ENCODE results near the gene USP12. TPM values are rescaled to one million over a fixed set of nuclear protein-coding genes. Genes with fewer than 3 reads are reported as not detected.
A peak's percentile ranks its signal among the peaks of the same experiment; 100 is the strongest.
"Not testable (repeated sequence)": the region's sequence is repeated elsewhere in the genome, so short reads cannot be mapped to it uniquely, and the experiment has no call there.

Gene USP12, protein sequence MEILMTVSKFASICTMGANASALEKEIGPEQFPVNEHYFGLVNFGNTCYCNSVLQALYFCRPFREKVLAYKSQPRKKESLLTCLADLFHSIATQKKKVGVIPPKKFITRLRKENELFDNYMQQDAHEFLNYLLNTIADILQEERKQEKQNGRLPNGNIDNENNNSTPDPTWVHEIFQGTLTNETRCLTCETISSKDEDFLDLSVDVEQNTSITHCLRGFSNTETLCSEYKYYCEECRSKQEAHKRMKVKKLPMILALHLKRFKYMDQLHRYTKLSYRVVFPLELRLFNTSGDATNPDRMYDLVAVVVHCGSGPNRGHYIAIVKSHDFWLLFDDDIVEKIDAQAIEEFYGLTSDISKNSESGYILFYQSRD
- polyA plus RNA-seq (2012; ENCODE audit: insufficient read depth, insufficient read length, low read depth): 11.6 TPM

GRCh38 chr13:27171244-27171826, at the start of gene USP12:
Gene USP12 (minus strand): TSS chr13:27171811. CDS start chr13:27171639, 172 bp downstream.
- H3K36me3 ChIP-seq: no peaks in the 10 kb centered on the region
- DNase-seq: peak; percentile 71
- TF ChIP-seq, protein P1, sequence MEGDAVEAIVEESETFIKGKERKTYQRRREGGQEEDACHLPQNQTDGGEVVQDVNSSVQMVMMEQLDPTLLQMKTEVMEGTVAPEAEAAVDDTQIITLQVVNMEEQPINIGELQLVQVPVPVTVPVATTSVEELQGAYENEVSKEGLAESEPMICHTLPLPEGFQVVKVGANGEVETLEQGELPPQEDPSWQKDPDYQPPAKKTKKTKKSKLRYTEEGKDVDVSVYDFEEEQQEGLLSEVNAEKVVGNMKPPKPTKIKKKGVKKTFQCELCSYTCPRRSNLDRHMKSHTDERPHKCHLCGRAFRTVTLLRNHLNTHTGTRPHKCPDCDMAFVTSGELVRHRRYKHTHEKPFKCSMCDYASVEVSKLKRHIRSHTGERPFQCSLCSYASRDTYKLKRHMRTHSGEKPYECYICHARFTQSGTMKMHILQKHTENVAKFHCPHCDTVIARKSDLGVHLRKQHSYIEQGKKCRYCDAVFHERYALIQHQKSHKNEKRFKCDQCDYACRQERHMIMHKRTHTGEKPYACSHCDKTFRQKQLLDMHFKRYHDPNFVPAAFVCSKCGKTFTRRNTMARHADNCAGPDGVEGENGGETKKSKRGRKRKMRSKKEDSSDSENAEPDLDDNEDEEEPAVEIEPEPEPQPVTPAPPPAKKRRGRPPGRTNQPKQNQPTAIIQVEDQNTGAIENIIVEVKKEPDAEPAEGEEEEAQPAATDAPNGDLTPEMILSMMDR (IDR thresholded peaks at IDR 0.05; ENCODE audit: low read depth, low read length): 0 out of 2 replicates have a peak, but pooled peaks have one; percentile 3
- H3K4me1 ChIP-seq: no peaks in the 10 kb centered on the region; the same call in 1 of the 2 replicates
- no peaks in the 10 kb centered on the region for H3K27me3 ChIP-seq
- H3K4me3 ChIP-seq (ENCODE audit: low read depth, low read length): peak within 1 kb of the TSS; percentile 76
- H3K9me3 ChIP-seq: no peaks in the 10 kb centered on the region

- Histone ChIP-seq H3K36me3 (no peaks in the 10 kb centered on the region), H3K4me1 (no peaks in the 10 kb centered on the region), H3K4me3 (ENCODE audit: low read depth, low read length) (no peak overlapping the region), H3K9me3 (peaks cover 6% of the 10 kb centered on the region), H3K27me3 (no peaks in the 10 kb centered on the region)
- TF ChIP-seq, protein P1 (IDR thresholded peaks at IDR 0.05; ENCODE audit: low read depth, low read length): no peak
- DNase-seq: no peak
These were observed 48.0 kb upstream of the USP12 start for GRCh38 chr13:27219611-27220010.

DNA sequence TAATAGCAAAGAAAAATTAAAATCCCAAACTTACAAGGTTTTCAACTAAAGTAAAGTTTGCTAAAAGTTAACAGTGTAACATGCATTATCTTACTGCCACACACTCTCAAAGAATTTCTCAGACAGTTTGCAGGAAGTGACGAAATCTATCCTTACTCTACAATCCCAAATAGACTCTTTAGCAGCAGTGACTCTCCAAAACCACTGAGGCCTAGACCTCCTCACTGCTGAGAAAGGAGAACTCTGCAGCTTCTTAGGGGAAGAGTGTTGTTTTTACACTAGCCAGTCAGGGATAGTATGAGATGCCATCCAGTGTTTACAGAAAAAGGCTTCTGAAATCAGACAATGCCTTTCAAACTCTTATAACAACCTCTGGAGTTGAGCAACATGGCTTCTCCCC, 47.2 kb upstream of the USP12 start:
- H3K9me3 ChIP-seq; H3K4me3 ChIP-seq (ENCODE audit: low read depth, low read length); H3K4me1 ChIP-seq; H3K36me3 ChIP-seq; H3K27me3 ChIP-seq; DNase-seq: not testable (repeated sequence)

DNA sequence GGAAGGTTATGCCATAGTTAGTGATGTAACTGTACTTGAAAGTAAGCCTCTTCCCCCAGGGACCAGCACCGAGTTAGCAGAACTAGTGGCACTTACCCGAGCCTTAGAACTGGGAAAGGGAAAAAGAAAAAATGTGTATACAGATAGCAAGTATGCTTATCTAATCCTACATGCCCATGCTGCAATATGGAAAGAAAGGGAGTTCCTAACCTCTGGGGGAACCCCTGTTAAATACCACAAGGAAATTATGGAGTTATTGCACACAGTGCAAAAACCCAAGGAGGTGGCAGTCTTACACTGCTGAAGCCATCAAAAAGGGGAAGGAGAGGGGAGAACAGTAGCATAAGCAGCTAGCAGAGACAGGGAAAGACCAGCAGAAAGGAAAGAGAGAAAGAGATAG, 46.2 kb upstream of the USP12 start:
- not testable (repeated sequence) for DNase-seq; H3K27me3 ChIP-seq; H3K4me1 ChIP-seq; H3K4me3 ChIP-seq (ENCODE audit: low read depth, low read length); H3K36me3 ChIP-seq; H3K9me3 ChIP-seq

GRCh38 chr13:27213386-27213785, 41.8 kb upstream of the USP12 start:
- not testable (repeated sequence) for H3K27me3 ChIP-seq; H3K4me1 ChIP-seq; H3K9me3 ChIP-seq; H3K4me3 ChIP-seq (ENCODE audit: low read depth, low read length); H3K36me3 ChIP-seq; DNase-seq

DNA sequence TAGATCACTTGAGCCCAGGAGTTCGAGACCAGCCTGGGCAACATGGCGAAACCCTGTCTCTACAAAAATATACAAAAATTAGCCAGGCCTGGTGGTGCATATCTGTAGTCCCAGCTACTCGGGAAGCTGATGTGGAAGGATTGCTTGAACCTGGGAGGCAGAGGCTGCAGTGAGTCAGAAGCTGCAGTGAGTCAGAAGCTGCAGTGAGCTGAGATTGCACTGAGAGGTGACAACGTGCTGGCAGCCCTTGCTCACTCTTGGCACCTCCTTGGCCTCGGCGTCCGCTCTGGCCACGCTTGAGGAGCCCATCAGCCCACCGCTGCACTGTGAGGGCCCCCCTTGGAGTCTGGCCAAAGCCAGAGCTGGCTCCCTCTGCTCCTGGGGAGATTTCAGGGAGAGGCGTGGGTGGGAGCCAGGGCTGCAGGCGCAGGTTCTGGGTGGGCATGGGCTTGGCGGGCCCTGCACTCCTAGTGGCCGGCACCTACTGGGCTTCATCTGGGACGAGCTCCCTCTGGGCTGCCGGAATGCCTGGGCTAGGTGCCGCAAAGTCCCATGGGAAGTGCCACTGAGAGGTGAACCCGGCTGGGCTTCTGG, 40.3 kb upstream of the USP12 start:
- TF ChIP-seq, protein P1 (IDR thresholded peaks at IDR 0.05; ENCODE audit: low read depth, low read length): no peak
- Histone ChIP-seq H3K4me3 (ENCODE audit: low read depth, low read length) (no peak overlapping the region), H3K27me3 (peaks cover 5% of the 10 kb centered on the region), H3K9me3 (peaks cover 4% of the 10 kb centered on the region; the same call in 1 of the 2 replicates), H3K36me3 (no peaks in the 10 kb centered on the region), H3K4me1 (no peaks in the 10 kb centered on the region)
- no peak for DNase-seq

- no peaks in the 10 kb centered on the region for H3K4me1 ChIP-seq
- H3K27me3 ChIP-seq: peaks cover 6% of the 10 kb centered on the region
- no peaks in the 10 kb centered on the region for H3K36me3 ChIP-seq
- TF ChIP-seq, protein P1 (IDR thresholded peaks at IDR 0.05; ENCODE audit: low read depth, low read length): no peak
- no peak for DNase-seq
- H3K4me3 ChIP-seq (ENCODE audit: low read depth, low read length): no peak overlapping the region
- H3K9me3 ChIP-seq: peaks cover 4% of the 10 kb centered on the region; the same call in 1 of the 2 replicates
These were observed 39.7 kb upstream of the USP12 start for GRCh38 chr13:27211271-27211670.
